ENCODE data around the gene PAX5.

GRCh38 chr9:37056046-37056920, 22.2 kb upstream of the PAX5 start:
- TF ChIP-seq POLR2A (IDR thresholded peaks at IDR 0.05; ENCODE audit: low read depth, low read length) (no peak), POLR2AphosphoS5 (IDR thresholded peaks at IDR 0.05; ENCODE audit: low read depth, low read length) (no peak), PAX5 (IDR thresholded peaks at IDR 0.05; ENCODE audit: insufficient read depth, low read length, severe bottlenecking) (no peak)
